ENCODE data around the gene GTF2A1L.

DNA sequence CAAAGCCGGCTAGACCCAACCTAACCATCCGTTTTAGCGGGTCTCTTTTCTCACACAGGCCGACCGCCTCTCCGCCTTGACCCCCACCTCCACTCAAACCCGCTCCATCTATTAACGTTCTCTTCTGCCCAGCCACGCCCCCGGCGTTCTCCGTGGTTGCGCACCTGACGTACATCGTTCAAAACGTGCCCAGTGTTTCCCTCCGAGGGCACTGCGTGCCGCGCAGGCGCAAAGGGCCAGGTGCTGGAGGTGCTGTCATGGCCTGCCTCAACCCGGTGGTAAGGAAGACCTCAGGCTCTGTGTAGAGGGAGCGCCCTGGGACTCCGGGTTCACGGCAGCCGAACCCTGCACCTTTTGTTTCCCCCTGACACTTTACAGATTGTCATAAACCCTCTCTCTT, at the start of gene GTF2A1L:
- TF ChIP-seq, protein P1, sequence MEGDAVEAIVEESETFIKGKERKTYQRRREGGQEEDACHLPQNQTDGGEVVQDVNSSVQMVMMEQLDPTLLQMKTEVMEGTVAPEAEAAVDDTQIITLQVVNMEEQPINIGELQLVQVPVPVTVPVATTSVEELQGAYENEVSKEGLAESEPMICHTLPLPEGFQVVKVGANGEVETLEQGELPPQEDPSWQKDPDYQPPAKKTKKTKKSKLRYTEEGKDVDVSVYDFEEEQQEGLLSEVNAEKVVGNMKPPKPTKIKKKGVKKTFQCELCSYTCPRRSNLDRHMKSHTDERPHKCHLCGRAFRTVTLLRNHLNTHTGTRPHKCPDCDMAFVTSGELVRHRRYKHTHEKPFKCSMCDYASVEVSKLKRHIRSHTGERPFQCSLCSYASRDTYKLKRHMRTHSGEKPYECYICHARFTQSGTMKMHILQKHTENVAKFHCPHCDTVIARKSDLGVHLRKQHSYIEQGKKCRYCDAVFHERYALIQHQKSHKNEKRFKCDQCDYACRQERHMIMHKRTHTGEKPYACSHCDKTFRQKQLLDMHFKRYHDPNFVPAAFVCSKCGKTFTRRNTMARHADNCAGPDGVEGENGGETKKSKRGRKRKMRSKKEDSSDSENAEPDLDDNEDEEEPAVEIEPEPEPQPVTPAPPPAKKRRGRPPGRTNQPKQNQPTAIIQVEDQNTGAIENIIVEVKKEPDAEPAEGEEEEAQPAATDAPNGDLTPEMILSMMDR (IDR thresholded peaks at IDR 0.05): no peak
- no peak for TF ChIP-seq POLR2A (IDR thresholded peaks at IDR 0.05)

All from uterus (tissue), 2 donors.